Iris pigment epithelial cell (primary cell): ENCODE measurements around the gene CUTA.
"Not testable (repeated sequence)": the region's sequence is repeated elsewhere in the genome, so short reads cannot be mapped to it uniquely, and the experiment has no call there.

Experiments
- DNase-seq: peaks from one replicate; pipeline ENCODE4 v3.0.0-alpha.2; 2011; ENCODE audit warnings: low read depth

The CUTA gene

DNA sequence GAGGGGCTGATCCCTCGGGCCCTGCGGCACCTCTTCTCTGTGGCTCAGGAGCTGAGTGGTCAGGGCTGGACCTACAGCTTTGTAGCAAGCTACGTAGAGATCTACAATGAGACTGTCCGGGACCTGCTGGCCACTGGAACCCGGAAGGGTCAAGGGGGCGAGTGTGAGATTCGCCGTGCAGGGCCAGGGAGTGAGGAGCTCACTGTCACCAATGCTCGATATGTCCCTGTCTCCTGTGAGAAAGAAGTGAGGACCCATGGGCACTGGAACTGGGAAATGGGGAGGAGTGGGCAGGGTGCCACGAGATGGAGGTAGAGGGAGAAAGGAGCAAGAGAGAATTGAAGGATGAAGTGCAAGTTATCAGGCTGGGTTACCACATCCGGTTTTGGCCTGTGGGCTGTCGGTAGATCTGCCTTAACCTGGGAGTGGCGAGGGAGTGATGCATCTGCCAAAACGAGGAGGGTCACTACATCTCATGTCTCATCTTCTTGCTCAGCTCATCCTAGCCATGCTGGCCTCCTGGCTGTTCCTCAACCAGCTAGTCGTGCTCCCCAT lies 12.4 kb downstream of the CUTA start:
- no peak for DNase-seq

DNA sequence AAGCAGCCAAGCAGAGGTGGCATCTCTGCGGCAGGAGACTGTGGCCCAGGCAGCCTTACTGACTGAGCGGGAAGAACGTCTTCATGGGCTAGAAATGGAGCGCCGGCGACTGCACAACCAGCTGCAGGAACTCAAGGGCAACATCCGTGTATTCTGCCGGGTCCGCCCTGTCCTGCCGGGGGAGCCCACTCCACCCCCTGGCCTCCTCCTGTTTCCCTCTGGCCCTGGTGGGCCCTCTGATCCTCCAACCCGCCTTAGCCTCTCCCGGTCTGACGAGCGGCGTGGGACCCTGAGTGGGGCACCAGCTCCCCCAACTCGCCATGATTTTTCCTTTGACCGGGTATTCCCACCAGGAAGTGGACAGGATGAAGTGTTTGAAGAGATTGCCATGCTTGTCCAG lies 13.0 kb downstream of the CUTA start:
- DNase-seq, result no peak

DNA sequence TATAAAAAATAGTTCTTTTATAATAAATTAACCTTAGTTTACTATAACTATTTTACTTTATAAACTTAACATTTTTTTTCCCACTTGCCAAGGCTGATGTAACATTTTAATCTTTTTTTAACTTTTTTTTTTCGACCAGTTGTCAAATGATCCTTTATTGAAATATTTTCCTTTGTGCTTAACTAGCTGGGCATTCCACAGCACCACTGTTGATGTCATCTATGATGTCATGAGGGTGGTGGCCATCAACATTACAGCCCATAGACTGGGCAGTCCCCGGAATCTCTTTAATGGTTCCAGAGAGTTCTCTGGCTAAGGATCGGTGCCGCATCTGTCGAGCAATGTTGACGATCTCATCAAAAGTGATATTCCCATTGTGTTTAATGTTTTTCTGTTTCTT lies 18.0 kb downstream of the CUTA start:
- not testable (repeated sequence) for DNase-seq

DNA sequence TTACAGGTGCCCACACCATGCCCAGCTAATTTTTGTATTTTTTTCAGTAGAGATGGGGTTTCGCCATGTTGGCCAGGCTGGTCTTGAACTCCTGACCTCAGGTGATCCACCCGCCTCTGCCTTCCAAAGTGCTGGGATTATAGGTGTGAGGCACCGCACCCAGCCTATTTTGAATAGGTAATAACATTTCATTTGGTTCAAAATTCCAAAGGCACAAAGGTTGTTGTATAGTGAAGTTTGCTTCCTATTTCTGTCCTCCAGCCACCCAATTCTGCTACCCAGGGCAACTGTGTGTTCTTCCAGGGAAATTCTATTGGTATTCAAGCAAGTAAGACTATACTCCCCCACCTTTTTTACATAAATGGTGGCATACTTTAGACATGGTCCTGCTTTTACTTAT lies 19.3 kb downstream of the CUTA start:
- DNase-seq, result not testable (repeated sequence)

DNA sequence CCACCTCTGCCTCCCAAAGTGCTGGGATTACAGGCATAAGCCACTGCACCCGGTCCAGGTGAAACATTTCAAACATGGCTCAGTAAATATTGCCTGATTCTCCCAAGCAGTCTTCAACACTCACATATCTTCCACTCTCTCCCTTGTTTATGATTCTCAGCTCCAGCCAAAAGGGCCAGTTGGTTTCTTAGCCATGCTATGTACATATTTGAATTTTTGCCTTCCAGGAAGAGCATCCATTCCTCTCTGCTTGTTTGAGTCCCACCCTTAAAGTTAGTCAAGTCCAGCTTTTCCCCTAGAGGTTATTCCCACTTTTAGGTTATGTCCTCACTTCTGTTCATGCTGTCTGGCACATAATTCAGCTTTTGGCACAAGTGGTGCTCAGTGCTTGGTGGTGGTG lies 20.4 kb downstream of the CUTA start:
- DNase-seq, result no peak

DNA sequence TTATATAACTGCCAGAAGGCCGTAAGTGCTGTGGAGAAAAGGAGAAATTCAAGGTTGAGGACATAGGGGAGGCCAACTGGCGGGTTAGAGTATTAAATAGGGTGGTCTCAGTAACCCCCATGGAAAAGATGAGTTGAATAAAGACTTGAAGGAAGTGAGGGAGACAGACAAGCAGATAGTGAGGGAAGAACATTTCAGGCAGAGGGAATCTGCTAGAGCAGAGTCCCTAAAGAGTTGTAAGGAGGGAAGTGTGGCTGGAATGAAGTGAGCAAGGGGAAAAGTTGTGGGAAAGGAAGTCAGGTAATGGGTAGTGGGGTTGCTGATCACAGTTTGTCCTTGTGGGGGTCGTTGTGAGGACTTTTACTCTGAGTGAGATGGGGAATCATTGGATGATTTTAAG lies 24.9 kb downstream of the CUTA start:
- DNase-seq, result no peak

DNA sequence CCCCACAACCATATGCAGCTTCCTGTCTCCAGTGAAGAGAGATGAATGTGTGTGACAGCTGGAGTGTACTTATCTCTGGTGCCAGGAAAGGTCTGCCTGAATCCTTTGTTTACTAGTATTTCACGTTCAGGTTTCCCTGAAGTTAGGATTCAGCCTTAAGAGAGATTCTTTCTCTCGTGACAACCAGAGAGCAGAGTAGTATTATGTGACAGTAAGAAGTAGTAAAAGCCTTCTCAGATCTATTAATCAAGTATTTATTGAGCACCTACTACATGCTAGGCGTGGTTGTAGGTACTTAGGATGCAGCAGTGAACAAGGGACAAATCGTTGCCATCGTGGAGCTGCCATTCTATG lies 25.3 kb downstream of the CUTA start:
- no peak for DNase-seq

DNA sequence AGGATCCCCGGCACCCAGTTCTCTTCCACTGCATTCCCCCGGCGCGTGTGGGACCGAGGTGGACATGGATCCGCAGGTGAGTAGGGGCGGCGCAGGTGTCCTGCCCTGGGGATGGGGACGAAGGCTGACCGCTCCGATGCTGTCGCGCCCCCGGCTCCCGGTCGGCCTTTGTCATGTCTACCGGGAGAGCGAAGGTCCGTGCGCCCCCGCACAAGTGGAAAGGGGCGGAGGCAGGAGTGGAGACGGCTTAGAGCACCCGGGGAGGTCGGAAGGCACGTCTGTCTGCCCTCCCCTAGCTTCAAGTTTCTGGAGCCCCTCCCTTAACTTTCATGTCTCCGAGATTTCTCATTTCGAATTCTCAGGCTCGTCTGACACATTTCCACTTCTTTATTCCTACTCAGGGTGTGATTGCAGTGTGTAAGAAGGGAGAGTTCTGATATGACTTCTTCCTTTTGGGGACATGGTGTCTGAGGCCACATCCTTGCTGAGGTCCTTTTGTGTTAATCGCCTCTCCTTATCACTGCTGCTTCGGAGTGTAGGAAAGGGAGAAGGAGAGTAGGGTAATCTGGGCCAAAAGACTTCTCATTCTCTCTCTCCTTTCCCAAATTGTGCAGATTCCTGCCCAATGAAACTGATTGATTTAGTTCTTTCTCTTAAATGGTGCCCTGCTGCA lies 25.8 kb downstream of the CUTA start:
- DNase-seq, result peak; percentile 55

DNA sequence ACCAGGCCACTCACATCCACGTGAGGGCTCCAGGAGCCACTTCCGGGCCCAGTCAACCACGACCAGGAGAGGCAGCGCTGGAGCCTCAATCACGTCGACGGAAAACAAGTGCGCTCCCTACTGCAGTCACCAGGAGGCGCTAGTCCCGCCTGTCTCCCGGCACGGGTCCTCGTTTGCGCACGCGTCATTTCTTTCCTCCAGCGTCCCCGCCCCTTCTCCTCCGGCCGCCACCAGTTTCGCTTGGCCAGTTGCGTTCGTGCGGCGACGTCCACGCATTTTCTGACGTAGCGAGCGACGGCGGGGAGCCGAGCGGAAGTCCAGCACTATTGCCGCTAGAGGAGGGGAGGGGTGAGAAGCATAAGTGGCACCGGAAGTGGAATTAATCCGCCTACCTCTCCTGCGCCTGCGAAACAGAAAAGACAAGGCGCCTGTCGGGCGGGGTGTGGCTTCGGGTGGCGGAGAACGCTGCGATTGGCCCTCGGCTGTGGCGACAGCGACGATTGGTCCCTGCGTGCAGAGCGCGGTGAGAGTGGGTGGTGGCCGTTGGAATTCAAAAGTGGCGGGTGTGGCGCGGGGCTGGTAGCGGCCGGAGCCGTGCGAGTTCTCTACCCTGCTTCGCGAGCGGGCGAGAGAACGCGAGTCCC lies 26.5 kb downstream of the CUTA start, which contains the start of gene KIFC1:
KIFC1 (plus strand) TSS at position 546 of the 644 bp plus-strand sequence. CDS start 163 bp downstream, outside the sequence.
- peak; percentile 100 for DNase-seq

DNA sequence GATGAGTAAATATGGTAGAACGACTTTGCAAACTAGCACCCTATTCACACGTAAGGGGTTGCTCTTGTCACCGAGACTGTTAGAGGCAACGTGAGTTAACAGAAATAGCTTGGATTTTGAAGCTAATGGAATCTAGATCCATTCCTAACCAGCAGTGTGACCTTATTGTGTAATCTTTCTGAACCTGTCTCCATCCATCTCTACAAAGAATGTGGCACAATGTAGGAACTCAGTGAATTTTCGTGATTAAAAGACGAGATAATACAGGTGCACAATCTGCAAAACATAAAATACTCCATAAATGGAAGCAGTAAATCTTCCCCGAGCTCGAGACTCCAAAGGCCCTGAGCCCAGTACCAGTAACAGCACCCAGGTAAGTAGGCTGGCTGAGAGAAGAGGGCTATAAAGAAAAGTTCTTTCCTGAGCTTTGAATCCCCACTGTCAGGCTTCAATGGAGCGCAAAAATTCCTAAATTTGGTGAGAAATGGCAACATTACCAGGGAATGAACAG lies 27.1 kb downstream of the CUTA start:
- DNase-seq, result no peak

DNA sequence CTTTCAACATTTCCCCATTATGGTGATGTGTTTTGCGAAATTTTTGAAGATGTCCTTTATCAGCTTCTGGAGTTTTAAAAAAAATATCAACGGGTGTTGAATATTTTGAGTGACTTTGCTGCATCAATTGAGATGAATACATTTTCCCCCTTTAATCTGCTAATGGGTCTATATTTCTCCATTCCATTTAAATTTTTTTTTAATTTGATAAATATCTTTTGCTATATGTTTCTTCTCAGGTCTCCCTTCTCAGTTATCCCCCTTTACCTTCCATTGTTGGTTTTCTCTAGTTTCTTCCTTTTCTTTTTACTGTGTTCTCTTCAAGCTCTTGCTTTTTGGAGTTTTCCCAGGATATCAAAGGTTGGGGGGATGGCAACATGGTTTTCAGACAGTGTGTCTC lies 27.7 kb downstream of the CUTA start:
- no peak for DNase-seq

DNA sequence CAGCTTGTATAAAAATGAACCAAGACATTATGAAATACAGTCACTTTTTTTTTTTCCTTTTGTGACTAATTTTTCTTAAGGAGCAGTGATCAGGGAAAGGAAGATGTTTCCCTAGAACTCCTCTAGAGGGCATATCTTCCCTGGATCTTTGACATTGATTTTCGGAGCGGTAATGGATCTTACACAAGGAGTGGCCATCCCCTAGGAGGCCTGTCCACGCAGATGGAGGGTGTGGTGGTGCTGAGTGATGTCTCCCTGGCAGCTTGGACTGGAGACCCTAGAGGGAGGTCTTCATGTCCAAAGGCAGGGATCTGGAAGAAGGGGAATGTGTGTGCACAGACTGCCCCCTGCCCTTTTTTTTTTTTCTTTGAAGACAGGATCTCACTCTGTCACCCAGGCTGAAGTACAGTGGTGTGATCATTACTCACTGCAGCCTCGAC lies 33.3 kb downstream of the CUTA start:
- peak; percentile 76 for DNase-seq

DNA sequence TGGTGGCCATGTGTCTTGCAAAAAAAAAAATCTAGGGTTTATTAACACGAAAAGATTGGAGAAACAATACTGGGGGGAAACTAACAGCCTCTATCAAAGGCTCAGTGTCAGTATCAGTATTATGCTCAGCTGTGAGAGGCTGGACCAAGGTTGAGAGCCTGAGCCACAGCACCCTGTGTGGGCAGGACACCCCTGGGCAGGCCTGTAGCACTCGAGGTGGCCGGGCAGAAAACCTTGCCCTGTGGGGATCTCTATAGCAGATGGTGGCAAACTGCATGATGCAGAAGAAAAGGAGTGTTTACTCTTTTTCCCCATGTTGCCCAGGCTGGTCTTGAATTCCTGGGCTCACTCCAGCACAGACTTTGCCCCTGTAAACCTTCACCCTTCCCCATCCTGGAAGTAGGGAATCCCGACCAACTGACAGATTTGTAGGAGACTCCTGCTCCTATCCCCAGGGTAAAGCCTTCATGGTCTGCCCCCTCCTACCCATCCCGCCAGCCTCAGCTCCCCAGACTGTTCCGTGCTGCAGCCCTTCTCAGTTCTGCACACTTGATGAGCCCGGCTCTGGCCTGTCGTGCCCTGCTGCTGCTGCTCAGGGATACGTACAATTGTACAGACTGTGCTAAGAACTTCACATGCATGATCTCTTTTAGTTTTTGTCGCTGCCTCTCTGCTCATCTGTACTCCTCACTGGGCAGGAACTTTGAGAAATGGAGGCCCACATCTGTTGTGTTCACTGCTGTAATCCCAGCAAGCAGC lies 34.3 kb downstream of the CUTA start:
- DNase-seq, result no peak

DNA sequence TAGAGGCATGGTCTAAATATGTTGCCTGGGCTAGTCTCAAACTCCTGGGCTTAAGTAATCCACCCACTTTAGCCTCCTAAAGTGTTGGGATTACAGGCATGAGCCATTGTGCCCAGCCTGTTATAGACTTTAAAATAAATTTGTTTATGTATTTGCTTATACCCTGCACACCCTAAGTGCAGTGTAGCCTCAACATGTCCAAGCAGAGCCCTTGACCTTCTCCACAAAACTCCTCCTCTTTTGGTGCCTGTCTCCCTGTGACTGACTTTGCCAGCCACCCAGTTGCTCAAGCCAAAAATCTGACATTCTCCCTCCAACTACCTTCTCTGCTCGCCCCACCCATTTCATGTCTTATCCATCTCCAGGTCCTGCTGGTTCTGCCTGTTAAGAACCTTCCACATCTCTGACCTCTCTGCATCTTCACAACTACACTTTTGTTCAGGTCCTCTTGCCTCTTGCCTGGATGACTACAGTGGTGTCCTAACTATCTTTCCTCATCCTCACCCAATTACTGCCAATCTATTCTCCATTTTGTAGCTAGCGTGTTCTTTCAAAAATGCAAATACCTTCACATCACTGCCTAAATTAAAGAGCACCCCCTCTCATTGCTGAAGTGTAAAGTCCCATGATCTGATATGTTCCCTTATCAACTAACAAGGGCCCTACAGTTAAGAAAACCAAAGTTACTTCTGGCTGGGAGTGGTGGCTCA lies 37.5 kb downstream of the CUTA start:
- DNase-seq, result no peak

DNA sequence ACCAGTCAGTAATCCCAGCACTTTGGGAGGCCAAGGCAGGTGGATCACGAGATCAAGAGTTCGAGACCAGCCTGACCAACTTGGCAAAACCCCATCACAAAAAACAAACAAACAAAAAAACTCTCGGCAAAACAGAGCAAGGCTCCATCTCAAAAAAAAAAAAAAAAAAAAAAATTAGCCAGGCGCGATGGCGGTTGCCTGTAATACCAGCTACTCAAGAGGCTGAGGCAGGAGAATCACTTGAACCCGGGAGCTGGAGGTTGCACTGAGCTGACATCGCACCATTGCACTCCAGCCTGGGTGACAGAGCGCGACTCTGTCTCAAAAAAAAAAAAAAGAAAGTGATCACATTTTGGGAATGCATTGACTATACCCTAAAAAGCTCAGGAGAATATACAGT lies 38.7 kb downstream of the CUTA start:
- DNase-seq, result not testable (repeated sequence)

DNA sequence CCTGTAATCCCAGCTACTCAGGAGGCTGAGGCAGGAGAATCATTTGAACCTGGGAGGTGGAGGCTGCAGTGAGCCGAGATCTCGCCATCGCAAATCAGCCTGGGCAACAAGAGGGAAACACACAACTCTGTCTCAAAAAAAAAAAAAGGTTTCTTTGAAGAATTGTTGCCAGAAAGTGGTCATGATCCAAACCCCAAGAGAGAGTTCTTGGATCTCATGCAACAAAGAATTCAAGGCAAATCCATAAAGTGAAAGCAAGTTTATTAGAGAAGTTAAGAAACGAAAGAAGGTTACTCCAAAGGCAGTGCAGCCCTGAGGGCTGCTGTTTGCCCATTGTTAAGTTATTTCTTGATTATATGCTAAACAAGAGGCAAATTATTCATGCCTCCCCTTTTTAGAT lies 40.7 kb downstream of the CUTA start:
- DNase-seq, result no peak

DNA sequence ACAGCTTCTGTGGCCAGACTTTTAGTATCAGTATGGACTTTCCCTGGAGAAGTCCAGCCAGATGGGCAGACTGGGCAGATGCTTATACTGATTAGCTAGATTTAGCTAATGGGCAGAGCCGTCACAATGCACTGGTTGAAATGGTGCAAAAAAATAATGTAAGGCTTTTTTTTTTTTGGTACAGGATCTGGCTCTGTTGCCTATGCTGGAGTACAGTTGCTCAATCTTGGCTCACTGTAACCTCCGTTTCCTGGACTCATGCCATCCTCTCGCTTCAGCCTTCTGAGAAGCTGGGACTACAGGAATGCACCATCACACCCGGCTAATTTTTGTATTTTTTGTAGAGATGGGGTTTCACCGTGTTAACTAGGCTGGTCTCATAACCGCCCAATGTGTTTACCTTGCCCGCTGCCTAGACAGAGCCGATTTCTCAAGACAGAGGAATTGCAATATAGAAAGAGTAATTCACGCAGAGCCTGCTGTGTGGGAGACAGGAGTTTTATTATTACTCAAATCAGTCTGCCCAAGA lies 42.7 kb downstream of the CUTA start:
- peak; percentile 96 for DNase-seq

DNA sequence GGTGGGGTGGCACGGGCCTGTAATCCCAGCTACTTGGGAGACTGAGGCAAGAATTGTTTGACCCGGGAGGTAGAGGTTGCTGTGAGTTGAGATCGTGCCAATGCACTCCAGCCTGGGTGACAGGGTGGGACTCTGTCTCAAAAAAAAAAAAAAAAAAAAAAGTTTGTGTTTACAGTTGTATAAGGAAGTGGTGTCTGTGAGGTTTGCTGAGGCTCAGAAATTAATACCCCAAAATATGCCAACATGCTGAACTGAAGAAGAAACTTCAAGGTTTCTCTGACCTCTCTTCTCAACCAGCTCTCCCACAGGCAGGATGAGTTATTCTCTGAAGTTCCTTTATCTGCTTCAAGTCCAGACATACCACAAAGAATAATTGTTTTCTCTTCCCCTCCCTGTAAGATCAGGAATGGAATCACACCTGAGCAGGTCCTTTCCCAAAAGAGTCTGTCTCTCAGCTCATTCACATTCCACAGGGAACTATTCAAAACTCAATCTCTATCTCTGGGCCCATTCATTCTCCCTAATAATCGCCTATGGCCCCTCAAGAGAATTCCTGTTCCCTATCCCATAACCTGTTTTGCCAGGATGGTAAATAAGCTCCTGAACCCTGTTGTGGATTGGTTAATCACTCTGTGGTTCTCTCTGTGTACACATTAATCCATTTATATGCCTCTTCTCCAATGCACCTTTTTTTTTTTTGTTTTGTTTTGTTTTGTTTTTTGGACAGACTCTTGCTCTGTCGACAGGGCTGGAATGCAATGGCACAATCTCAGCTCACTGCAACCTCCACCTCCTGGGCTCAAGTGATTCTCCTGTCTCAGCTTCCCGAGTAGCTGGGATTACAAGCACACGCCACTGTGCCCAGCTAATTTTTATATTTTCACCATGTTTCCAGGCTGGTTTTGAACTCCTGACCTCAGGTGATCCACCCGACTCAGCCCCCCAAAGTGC lies 43.7 kb downstream of the CUTA start:
- peak; percentile 18 for DNase-seq

DNA sequence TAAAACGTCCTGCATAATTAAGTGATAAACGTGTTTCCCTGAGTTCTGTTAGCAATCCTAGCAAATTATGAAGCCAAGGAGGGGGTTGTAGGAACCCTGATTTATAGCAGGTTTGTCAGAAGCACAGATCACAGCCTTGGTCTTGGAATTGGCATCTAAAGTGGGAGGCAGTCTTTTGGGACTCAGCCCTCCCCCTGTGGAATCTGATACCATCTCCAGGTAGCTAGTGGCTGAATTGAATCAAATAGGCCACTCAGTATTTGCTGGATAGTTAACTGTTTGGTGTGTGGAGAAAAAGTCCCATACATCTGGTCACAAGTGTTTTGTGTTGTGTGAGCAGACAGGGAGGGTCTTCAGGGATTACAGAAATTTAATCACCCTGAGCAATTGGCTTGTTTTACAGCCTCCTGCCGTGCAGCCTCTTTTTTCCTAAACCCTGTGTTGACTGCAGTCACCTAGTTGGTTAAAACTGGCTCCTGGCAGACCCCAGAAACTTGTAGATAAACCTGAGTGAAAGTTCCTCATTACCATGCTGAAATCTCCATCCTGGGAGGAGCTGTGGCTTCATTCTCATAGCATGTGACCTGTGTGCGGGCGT lies 45.3 kb downstream of the CUTA start:
- DNase-seq, result no peak

DNA sequence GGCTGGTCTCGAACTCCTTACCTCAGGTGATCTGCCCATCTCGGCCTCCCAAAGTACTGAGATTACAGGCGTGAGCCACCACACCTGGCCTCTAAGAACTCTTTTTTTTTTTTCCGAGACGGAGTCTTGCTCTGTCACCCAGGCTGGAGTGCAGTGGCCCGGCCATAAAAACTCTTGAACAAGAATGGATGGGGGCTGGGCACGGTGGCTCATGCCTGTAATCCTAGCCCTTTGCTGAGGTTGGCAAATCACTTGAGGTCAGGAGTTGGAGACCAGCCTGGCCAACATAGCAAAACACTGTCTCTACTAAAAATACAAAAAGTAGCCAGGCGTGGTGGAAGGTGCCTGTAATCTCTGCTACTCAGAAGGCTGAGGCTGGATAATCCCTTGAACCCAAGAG lies 46.0 kb downstream of the CUTA start:
- not testable (repeated sequence) for DNase-seq
